GM23338 (cell line): Measurements from ENCODE around the gene CCDC137. TPM values are rescaled to one million over a fixed set of nuclear protein-coding genes. Genes with fewer than 3 reads are reported as not detected.

ENCODE experiments used
- ATAC-seq: fragments of 200-7000 bp; cut with Tn5 transposase; 3 replicates; pipeline ENCODE4 v1.9.1; 2020
- DNase-seq: peaks from one replicate; pipeline ENCODE4 v3.0.0-alpha.2; 2015; ENCODE audit warnings: low spot score
- H2AFZ ChIP-seq: fragments of 200-600 bp; sonication (generic); 2 replicates; pipeline ENCODE4 v1.8.0; 2016; ENCODE audit warnings: antibody characterized with exemption, mild to moderate bottlenecking, moderate library complexity
- H3F3A ChIP-seq: fragments of 200-600 bp; sonication (generic); replicated peaks from 2 replicates; pipeline ENCODE4 v1.8.0; 2017; ENCODE audit warnings: antibody characterized with exemption, mixed run types, low read depth
- H3K27ac ChIP-seq: fragments of 200-600 bp; sonication (generic); 2 replicates; pipeline ENCODE4 v1.6.1; 2016; ENCODE audit warnings: low read depth
- H3K27me3 ChIP-seq: fragments of 200-600 bp; sonication (generic); 2 replicates; pipeline ENCODE4 v1.8.0; 2016; ENCODE audit warnings: mild to moderate bottlenecking, mixed run types, moderate library complexity; ENCODE audit not compliant: insufficient read depth
- H3K36me3 ChIP-seq: fragments of 200-600 bp; sonication (generic); 2 replicates; pipeline ENCODE4 v1.8.0; 2016; ENCODE audit warnings: mild to moderate bottlenecking; ENCODE audit not compliant: insufficient read depth
- H3K4me1 ChIP-seq: fragments of 200-600 bp; sonication (generic); 2 replicates; pipeline ENCODE4 v1.8.0; 2016; ENCODE audit warnings: mild to moderate bottlenecking, moderate library complexity; ENCODE audit not compliant: insufficient read depth
- H3K4me2 ChIP-seq: fragments of 200-600 bp; sonication (generic); 2 replicates; pipeline ENCODE4 v1.7.1; 2017; ENCODE audit warnings: mixed run types
- H3K4me3 ChIP-seq: fragments of 200-600 bp; sonication (generic); 2 replicates; pipeline ENCODE4 v1.6.1; 2016; ENCODE audit warnings: mixed run types
- H3K79me2 ChIP-seq: fragments of 200-600 bp; sonication (generic); replicated peaks from 2 replicates; pipeline ENCODE4 v1.8.0; 2017; ENCODE audit warnings: mild to moderate bottlenecking; ENCODE audit not compliant: insufficient read depth
- H3K9me2 ChIP-seq: fragments of 200-600 bp; sonication (generic); 2 replicates; pipeline ENCODE4 v1.8.0; 2017; ENCODE audit not compliant: insufficient read depth
- H4K20me1 ChIP-seq: fragments of 200-600 bp; sonication (generic); replicated peaks from 2 replicates; pipeline ENCODE4 v1.8.0; 2017; ENCODE audit warnings: mild to moderate bottlenecking; ENCODE audit not compliant: insufficient read depth
- H3K27ac Mint-ChIP-seq: 2 replicates; pipeline ENCODE4 v1.8.0; 2020; ENCODE audit warnings: inconsistent platforms, mild to moderate bottlenecking, moderate library complexity, mixed read lengths
- H3K27me3 Mint-ChIP-seq: 3 replicates; pipeline ENCODE4 v1.8.0; 2022; ENCODE audit warnings: low read depth, mild to moderate bottlenecking, moderate library complexity, mixed read lengths, inconsistent platforms; ENCODE audit not compliant: insufficient read depth, poor library complexity
- H3K36me3 Mint-ChIP-seq: 3 replicates; pipeline ENCODE4 v1.8.0; 2021; ENCODE audit warnings: low read depth, mild to moderate bottlenecking, inconsistent platforms, moderate library complexity, mixed read lengths
- H3K4me1 Mint-ChIP-seq: 3 replicates; pipeline ENCODE4 v1.8.0; 2020; ENCODE audit warnings: mild to moderate bottlenecking, inconsistent platforms, mixed read lengths
- H3K4me3 Mint-ChIP-seq: 3 replicates; pipeline ENCODE4 v1.8.0; 2021; ENCODE audit warnings: moderate library complexity, mild to moderate bottlenecking, inconsistent platforms, mixed read lengths
- H3K9me3 Mint-ChIP-seq: 3 replicates; pipeline ENCODE4 v1.8.0; 2020; ENCODE audit warnings: moderate library complexity, mild to moderate bottlenecking, inconsistent platforms, mixed read lengths
- CREB1 ChIP-seq: fragments of 250-450 bp; sonication (Bioruptor Pico); IDR thresholded peaks from 2 replicates; pipeline ENCODE4 v1.5.0; 2020; ENCODE audit warnings: low read depth, mild to moderate bottlenecking, moderate library complexity
- EZH2phosphoT487 ChIP-seq: fragments of 200-600 bp; sonication (generic); IDR thresholded peaks from one replicate; pipeline ENCODE4 v1.8.1; 2018; ENCODE audit warnings: antibody characterized with exemption; ENCODE audit not compliant: unreplicated experiment
- JUNB ChIP-seq: IDR thresholded peaks from one replicate; pipeline ENCODE4 v1.6.1; 2016; ENCODE audit warnings: antibody characterized with exemption; ENCODE audit not compliant: unreplicated experiment
- STAT1 ChIP-seq: IDR thresholded peaks from one replicate; pipeline ENCODE4 v1.6.1; 2016; ENCODE audit warnings: antibody characterized with exemption; ENCODE audit not compliant: unreplicated experiment
- ZNF331 ChIP-seq: fragments of 250-450 bp; sonication (Bioruptor Pico); IDR thresholded peaks from 2 replicates; pipeline ENCODE4 v1.5.0; 2020; ENCODE audit warnings: low read depth, mild to moderate bottlenecking, moderate library complexity
- polyA plus RNA-seq: library from polyadenylated mRNA; unstranded; fragments of >200 nt; fragmentation: Nextera tagmentation; extraction: Ambion mirVana; gene quantifications from 2 replicates; pipeline ENCODE4 v1.2.1, GENCODE V29; 2016
- total RNA-seq: library from RNA; depleted of rRNA; stranded (reverse); fragments of >200 nt; shearing (Covaris generic); gene quantifications from 2 replicates; pipeline ENCODE4 v1.2.3, GENCODE V29; 2014
- TF ChIP-seq, protein P1 (sequence below): IDR thresholded peaks from one replicate; pipeline ENCODE4 v1.6.1; 2018; ENCODE audit warnings: antibody characterized with exemption; ENCODE audit not compliant: unreplicated experiment
- TF ChIP-seq, protein P2 (sequence below): IDR thresholded peaks from 2 replicates; pipeline ENCODE4 v1.6.1; 2016; ENCODE audit warnings: antibody characterized with exemption
- TF ChIP-seq, protein P3 (sequence below), 2 experiments: fragments of 200-600 bp in 1 of 2; sonication (generic) in 1 of 2; conservative IDR thresholded peaks; 2 replicates each; pipeline versions ENCODE4 v1.5.1 to v1.6.1; 2016 to 2017; ENCODE audit warnings: antibody characterized with exemption in 2 of 2, low read depth in 2 of 2, mild to moderate bottlenecking in 2 of 2, moderate library complexity in 1 of 2

CCDC137 gene
- total and polyA plus RNA-seq, 2 experiments from 2014 or later, result 26.1 to 73.4 TPM

DNA sequence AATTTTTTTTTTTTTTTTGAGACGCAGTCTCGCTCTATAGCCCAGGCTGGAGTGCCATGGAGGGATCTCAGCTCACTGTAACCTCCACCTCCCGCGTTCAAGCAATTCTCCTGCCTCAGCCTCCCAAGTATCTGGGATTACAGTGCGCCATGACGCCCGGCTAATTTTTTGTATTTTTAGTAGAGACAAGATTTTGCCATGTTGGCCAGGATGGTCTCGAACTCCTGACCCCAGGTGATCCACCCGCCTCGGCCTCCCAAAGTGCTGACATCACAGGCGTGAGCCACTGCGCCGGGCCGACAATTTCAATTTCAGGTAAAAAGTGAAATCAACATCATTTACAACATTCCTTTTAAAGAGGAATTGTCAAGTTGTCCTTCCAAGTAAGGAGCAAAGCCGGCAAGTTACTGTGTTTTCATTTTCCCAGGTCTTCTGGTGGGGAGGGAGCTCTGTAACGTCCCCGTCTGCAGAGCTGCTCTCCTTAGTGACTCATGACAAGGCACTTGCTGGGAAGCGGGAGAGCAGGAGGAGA is 30.5 kb upstream of the CCDC137 start:
- peaks cover 13% of the 10 kb centered on the region; the same call in 1 of the 2 replicates for H3F3A ChIP-seq
- H2AFZ ChIP-seq, result no peak overlapping the region
- H3K36me3 ChIP-seq, result no peaks in the 10 kb centered on the region; the same call in 1 of the 2 replicates
- peaks cover 18% of the 10 kb centered on the region for H3K36me3 Mint-ChIP-seq
- H4K20me1 ChIP-seq, result peaks cover 32% of the 10 kb centered on the region
- H3K4me3 Mint-ChIP-seq, result peak overlapping the region; percentile 96
- DNase-seq, result no peak
- no peaks in the 10 kb centered on the region for H3K9me2 ChIP-seq
- no peaks in the 10 kb centered on the region; the same call in 2 of the 3 replicates for H3K9me3 Mint-ChIP-seq
- H3K27ac Mint-ChIP-seq, result peak overlapping the region; percentile 97
- H3K27me3 Mint-ChIP-seq, result peaks cover 4% of the 10 kb centered on the region
- H3K4me1 ChIP-seq, result peaks cover 7% of the 10 kb centered on the region
- peak; percentile 47; the same call in 1 of the 3 replicates for ATAC-seq
- TF ChIP-seq ZNF331 (CRISPR knock-in tag) (no peak), EZH2phosphoT487 (no peak), STAT1 (no peak), JUNB (no peak), CREB1 (CRISPR knock-in tag) (no peak)
- TF ChIP-seq, protein P1, sequence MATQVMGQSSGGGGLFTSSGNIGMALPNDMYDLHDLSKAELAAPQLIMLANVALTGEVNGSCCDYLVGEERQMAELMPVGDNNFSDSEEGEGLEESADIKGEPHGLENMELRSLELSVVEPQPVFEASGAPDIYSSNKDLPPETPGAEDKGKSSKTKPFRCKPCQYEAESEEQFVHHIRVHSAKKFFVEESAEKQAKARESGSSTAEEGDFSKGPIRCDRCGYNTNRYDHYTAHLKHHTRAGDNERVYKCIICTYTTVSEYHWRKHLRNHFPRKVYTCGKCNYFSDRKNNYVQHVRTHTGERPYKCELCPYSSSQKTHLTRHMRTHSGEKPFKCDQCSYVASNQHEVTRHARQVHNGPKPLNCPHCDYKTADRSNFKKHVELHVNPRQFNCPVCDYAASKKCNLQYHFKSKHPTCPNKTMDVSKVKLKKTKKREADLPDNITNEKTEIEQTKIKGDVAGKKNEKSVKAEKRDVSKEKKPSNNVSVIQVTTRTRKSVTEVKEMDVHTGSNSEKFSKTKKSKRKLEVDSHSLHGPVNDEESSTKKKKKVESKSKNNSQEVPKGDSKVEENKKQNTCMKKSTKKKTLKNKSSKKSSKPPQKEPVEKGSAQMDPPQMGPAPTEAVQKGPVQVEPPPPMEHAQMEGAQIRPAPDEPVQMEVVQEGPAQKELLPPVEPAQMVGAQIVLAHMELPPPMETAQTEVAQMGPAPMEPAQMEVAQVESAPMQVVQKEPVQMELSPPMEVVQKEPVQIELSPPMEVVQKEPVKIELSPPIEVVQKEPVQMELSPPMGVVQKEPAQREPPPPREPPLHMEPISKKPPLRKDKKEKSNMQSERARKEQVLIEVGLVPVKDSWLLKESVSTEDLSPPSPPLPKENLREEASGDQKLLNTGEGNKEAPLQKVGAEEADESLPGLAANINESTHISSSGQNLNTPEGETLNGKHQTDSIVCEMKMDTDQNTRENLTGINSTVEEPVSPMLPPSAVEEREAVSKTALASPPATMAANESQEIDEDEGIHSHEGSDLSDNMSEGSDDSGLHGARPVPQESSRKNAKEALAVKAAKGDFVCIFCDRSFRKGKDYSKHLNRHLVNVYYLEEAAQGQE, result no peak
- TF ChIP-seq, protein P2, sequence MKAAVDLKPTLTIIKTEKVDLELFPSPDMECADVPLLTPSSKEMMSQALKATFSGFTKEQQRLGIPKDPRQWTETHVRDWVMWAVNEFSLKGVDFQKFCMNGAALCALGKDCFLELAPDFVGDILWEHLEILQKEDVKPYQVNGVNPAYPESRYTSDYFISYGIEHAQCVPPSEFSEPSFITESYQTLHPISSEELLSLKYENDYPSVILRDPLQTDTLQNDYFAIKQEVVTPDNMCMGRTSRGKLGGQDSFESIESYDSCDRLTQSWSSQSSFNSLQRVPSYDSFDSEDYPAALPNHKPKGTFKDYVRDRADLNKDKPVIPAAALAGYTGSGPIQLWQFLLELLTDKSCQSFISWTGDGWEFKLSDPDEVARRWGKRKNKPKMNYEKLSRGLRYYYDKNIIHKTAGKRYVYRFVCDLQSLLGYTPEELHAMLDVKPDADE, result no peak
- TF ChIP-seq, protein P3, sequence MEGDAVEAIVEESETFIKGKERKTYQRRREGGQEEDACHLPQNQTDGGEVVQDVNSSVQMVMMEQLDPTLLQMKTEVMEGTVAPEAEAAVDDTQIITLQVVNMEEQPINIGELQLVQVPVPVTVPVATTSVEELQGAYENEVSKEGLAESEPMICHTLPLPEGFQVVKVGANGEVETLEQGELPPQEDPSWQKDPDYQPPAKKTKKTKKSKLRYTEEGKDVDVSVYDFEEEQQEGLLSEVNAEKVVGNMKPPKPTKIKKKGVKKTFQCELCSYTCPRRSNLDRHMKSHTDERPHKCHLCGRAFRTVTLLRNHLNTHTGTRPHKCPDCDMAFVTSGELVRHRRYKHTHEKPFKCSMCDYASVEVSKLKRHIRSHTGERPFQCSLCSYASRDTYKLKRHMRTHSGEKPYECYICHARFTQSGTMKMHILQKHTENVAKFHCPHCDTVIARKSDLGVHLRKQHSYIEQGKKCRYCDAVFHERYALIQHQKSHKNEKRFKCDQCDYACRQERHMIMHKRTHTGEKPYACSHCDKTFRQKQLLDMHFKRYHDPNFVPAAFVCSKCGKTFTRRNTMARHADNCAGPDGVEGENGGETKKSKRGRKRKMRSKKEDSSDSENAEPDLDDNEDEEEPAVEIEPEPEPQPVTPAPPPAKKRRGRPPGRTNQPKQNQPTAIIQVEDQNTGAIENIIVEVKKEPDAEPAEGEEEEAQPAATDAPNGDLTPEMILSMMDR (conservative IDR thresholded peaks at IDR 0.05; ENCODE audit: low read depth in 2 of 2), result no peak
- no peaks in the 10 kb centered on the region for H3K27me3 ChIP-seq
- H3K4me3 ChIP-seq, result peak overlapping the region; percentile 99
- H3K4me1 Mint-ChIP-seq, result peaks cover 14% of the 10 kb centered on the region
- H3K79me2 ChIP-seq, result peaks cover 54% of the 10 kb centered on the region
- peak overlapping the region; percentile 92 for H3K27ac ChIP-seq
- H3K4me2 ChIP-seq, result peak overlapping the region; percentile 99
